Measurements from ENCODE around the gene NACA. TPM values are rescaled to one million over a fixed set of nuclear protein-coding genes. Genes with fewer than 3 reads are reported as not detected.

NACA gene
- total RNA-seq, 1 experiment from 2014 or later, result 804 TPM

GRCh38 chr12:56725723-56726102 is 614 bp upstream of the NACA start:
- Mint-ChIP-seq H3K27ac (ENCODE audit: unreplicated experiment) (peak overlapping the region; percentile 99), H3K9me3 (ENCODE audit: unreplicated experiment) (no peaks in the 10 kb centered on the region), H3K36me3 (ENCODE audit: insufficient read depth, unreplicated experiment) (peaks cover 67% of the 10 kb centered on the region), H3K4me1 (ENCODE audit: low read depth, unreplicated experiment) (peaks cover 25% of the 10 kb centered on the region), H3K4me3 (ENCODE audit: unreplicated experiment) (peak overlapping the region; percentile 99), H3K27me3 (ENCODE audit: insufficient read depth, unreplicated experiment) (no peaks in the 10 kb centered on the region)
- Histone ChIP-seq H3K27me3 (replicated peaks; ENCODE audit: control insufficient read depth, insufficient read depth, low read length) (no peaks in the 10 kb centered on the region), H3K36me3 (ENCODE audit: control insufficient read depth, insufficient read depth, low read length) (peaks cover 1% of the 10 kb centered on the region), H3K9me3 (no peaks in the 10 kb centered on the region), H3K4me3 (ENCODE audit: low read depth, low read length) (peak overlapping the region; percentile 68), H3K4me1 (peaks cover 28% of the 10 kb centered on the region)
- no peak for DNase-seq
- intact Hi-C loops (cut with micrococcal nuclease; ENCODE audit: unreplicated experiment), result loop anchor here (1.0 kb wide), 3 partner anchors 27 to 79 kb away; partner anchors contain the start of genes PRIM1 and PTGES3
- POLR2A ChIA-PET, result interaction anchor here (0.5 to 1.8 kb wide), 16 partner anchors 11 to 504 kb away, joined by 3 to 51 read pairs (median 4); partner anchors contain the start of genes GLS2, PRIM1, PTGES3 and SHMT2
- BruUV-seq (replicated peaks), result TSS peak; percentile 97
- TF ChIP-seq CTCF (IDR thresholded peaks at IDR 0.05; ENCODE audit: insufficient read depth in 1 of 2, low read depth in 1 of 2, low read length in 1 of 2, severe bottlenecking in 1 of 2, unreplicated experiment in 1 of 2), result no peak
- CTCF ChIA-PET, result interaction anchor here (0.9 to 1.1 kb wide), 3 partner anchors 38 to 276 kb away, joined by 4 to 13 read pairs (median 5); partner anchors contain the start of gene PTGES3

GRCh38 chr12:56724701-56724971 is 463 bp downstream of the NACA start:
- Mint-ChIP-seq H3K27me3 (ENCODE audit: insufficient read depth, unreplicated experiment) (no peaks in the 10 kb centered on the region), H3K4me3 (ENCODE audit: unreplicated experiment) (peak overlapping the region; percentile 99), H3K36me3 (ENCODE audit: insufficient read depth, unreplicated experiment) (peaks cover 72% of the 10 kb centered on the region), H3K4me1 (ENCODE audit: low read depth, unreplicated experiment) (peaks cover 36% of the 10 kb centered on the region), H3K9me3 (ENCODE audit: unreplicated experiment) (no peaks in the 10 kb centered on the region), H3K27ac (ENCODE audit: unreplicated experiment) (peak overlapping the region; percentile 99)
- TSS peak; percentile 49 for BruUV-seq (replicated peaks)
- intact Hi-C loops (cut with micrococcal nuclease; ENCODE audit: unreplicated experiment), result loop anchor here (5.0 kb wide), 1 partner anchor 87 kb away; no protein-coding TSS in a partner anchor
- peaks cover 29% of the 10 kb centered on the region for H3K4me1 ChIP-seq
- CTCF ChIA-PET, result interaction anchor here (1.1 kb wide), 1 partner anchor 88 kb away, joined by 13 read pairs; no protein-coding TSS in a partner anchor
- H3K4me3 ChIP-seq (ENCODE audit: low read depth, low read length), result peak overlapping the region; percentile 68
- no peaks in the 10 kb centered on the region for H3K9me3 ChIP-seq
- peaks cover 1% of the 10 kb centered on the region for H3K36me3 ChIP-seq (ENCODE audit: control insufficient read depth, insufficient read depth, low read length)
- POLR2A ChIA-PET, result interaction anchor here (1.8 kb wide), 1 partner anchor 36 kb away, joined by 51 read pairs; the partner anchor contains the start of gene PTGES3
- no peak for DNase-seq
- no peak for TF ChIP-seq CTCF (IDR thresholded peaks at IDR 0.05; ENCODE audit: insufficient read depth in 1 of 2, low read depth in 1 of 2, low read length in 1 of 2, severe bottlenecking in 1 of 2, unreplicated experiment in 1 of 2)
- H3K27me3 ChIP-seq (replicated peaks; ENCODE audit: control insufficient read depth, insufficient read depth, low read length), result no peaks in the 10 kb centered on the region

- H3K36me3 ChIP-seq (ENCODE audit: control insufficient read depth, insufficient read depth, low read length), result peaks cover 1% of the 10 kb centered on the region
- TF ChIP-seq CTCF (IDR thresholded peaks at IDR 0.05; ENCODE audit: insufficient read depth in 1 of 2, low read depth in 1 of 2, low read length in 1 of 2, severe bottlenecking in 1 of 2, unreplicated experiment in 1 of 2), result no peak
- no peaks in the 10 kb centered on the region for H3K9me3 Mint-ChIP-seq (ENCODE audit: unreplicated experiment)
These were observed 1.0 kb downstream of the NACA start for GRCh38 chr12:56723889-56724700.

More at GRCh38 chr12:56723889-56724700, 1.0 kb downstream of the NACA start:
- peak overlapping the region; percentile 99 for H3K27ac Mint-ChIP-seq (ENCODE audit: unreplicated experiment)
- DNase-seq, result no peak
- Histone ChIP-seq H3K9me3 (no peaks in the 10 kb centered on the region), H3K4me3 (ENCODE audit: low read depth, low read length) (peak overlapping the region; percentile 68), H3K4me1 (peaks cover 30% of the 10 kb centered on the region), H3K27me3 (replicated peaks; ENCODE audit: control insufficient read depth, insufficient read depth, low read length) (no peaks in the 10 kb centered on the region)
- BruUV-seq (replicated peaks), result no TSS peak
- ChIA-PET CTCF (no interaction called here), POLR2A (interaction anchor here (0.6 to 3.7 kb wide), 2 partner anchors 27 to 36 kb away, joined by 4 to 29 read pairs; partner anchors contain the start of gene PTGES3)
- intact Hi-C loops (cut with micrococcal nuclease; ENCODE audit: unreplicated experiment), result loop anchor here (5.0 kb wide), 1 partner anchor 87 kb away; no protein-coding TSS in a partner anchor
- H3K4me3 Mint-ChIP-seq (ENCODE audit: unreplicated experiment), result peak overlapping the region; percentile 99
- peaks cover 72% of the 10 kb centered on the region for H3K36me3 Mint-ChIP-seq (ENCODE audit: insufficient read depth, unreplicated experiment)
- H3K27me3 Mint-ChIP-seq (ENCODE audit: insufficient read depth, unreplicated experiment), result no peaks in the 10 kb centered on the region
- peaks cover 41% of the 10 kb centered on the region for H3K4me1 Mint-ChIP-seq (ENCODE audit: low read depth, unreplicated experiment)

Measured in Caco-2 (cell line).